ENCODE measurements around the gene CDK19. TPM values are rescaled to one million over a fixed set of nuclear protein-coding genes. Genes with fewer than 3 reads are reported as not detected.

The CDK19 gene
- total and polyA plus RNA-seq, 9 of the 15 experiments (the other 6 are each of a cell fraction or from before 2014, with no cell fraction given): 3.8 to 15.2 (median 7.4) TPM

GRCh38 chr6:110674096-110674495 lies 141.2 kb downstream of the CDK19 start (continued):
- TF ChIP-seq HNRNPK (IDR thresholded peaks at IDR 0.05; ENCODE audit: low read depth, low read length, poor library complexity, severe bottlenecking) (no peak), ZNF77 (CRISPR knock-in tag; IDR thresholded peaks at IDR 0.05) (no peak), RBBP5 (IDR thresholded peaks at IDR 0.05; ENCODE audit: borderline replicate concordance, insufficient read depth, low read length, poor library complexity, severe bottlenecking) (no peak), TAF7 (tag; IDR thresholded peaks at IDR 0.05) (no peak), NCOA1 (IDR thresholded peaks at IDR 0.05; ENCODE audit: low read depth) (no peak), SREBF2 (CRISPR knock-in tag; IDR thresholded peaks at IDR 0.05) (no peak)

- 53% methylated on average over 2 of the region's 2 CpGs for WGBS (ENCODE audit: insufficient coverage, low coverage, missing lambda C conversion rate)
- intact Hi-C loops (cut with micrococcal nuclease): no loop called here
- H3K4me2 ChIP-seq (ENCODE audit: insufficient read depth, low read length): no peak overlapping the region
- no peaks in the 10 kb centered on the region for H3K27me3 ChIP-seq (ENCODE audit: control insufficient read depth in 2 of 2, insufficient read depth in 2 of 2, low read length in 2 of 2)
- H3K4me1 ChIP-seq (replicated peaks in 1 of 2; ENCODE audit: control insufficient read depth in 2 of 2, insufficient read depth in 2 of 2, low read length in 2 of 2): no peaks in the 10 kb centered on the region
- no peaks in the 10 kb centered on the region for H3K79me2 ChIP-seq (ENCODE audit: control insufficient read depth, insufficient read depth, low read length)
- H3K36me3 ChIP-seq (ENCODE audit: control insufficient read depth, insufficient read depth, low read length): no peaks in the 10 kb centered on the region
- in situ Hi-C loops (cut with MboI): no loop called here
- H2AFZ ChIP-seq (ENCODE audit: low read depth, low read length): no peak overlapping the region
- H4K20me1 ChIP-seq (replicated peaks; ENCODE audit: control insufficient read depth, insufficient read depth, low read length): no peaks in the 10 kb centered on the region
- FAIRE-seq (no peak), DNase-seq (ENCODE audit: extremely low read depth in 1 of 4, low spot score in 3 of 4) (no peak), ATAC-seq (no peak)
- H3K9me3 ChIP-seq (replicated peaks; ENCODE audit: control insufficient read depth, insufficient read depth, low read depth, low read length): no peaks in the 10 kb centered on the region
- ChIA-PET CTCF (ENCODE audit: low intra/inter-chr PET ratio) (no interaction called here), POLR2A (no interaction called here)
- BruUV-seq (replicated peaks): no TSS peak
- no peak overlapping the region for H3K27ac ChIP-seq (ENCODE audit: extremely low read depth, low read depth, low read length)
- TF ChIP-seq SNRNP70 (optimal IDR thresholded peaks at IDR 0.05; ENCODE audit: low read depth, low read length): no peak
- TF ChIP-seq RBFOX2 (IDR thresholded peaks at IDR 0.05; ENCODE audit: low read depth, low read length): no peak
- TF ChIP-seq ZC3H4 (CRISPR knock-in tag; IDR thresholded peaks at IDR 0.05; ENCODE audit: borderline replicate concordance): no peak
- no peak for TF ChIP-seq FOXJ3 (CRISPR knock-in tag; IDR thresholded peaks at IDR 0.05)
- TF ChIP-seq BACH1 (tag; IDR thresholded peaks at IDR 0.05): no peak
- TF ChIP-seq CBX3 (IDR thresholded peaks at IDR 0.05; ENCODE audit: borderline replicate concordance in 1 of 2, low read length in 2 of 2): no peak
- TF ChIP-seq TCF3 (CRISPR knock-in tag; IDR thresholded peaks at IDR 0.05): no peak
- no peak for TF ChIP-seq E2F3 (CRISPR knock-in tag; IDR thresholded peaks at IDR 0.05)
- TF ChIP-seq STAG1 (CRISPR knock-in tag; IDR thresholded peaks at IDR 0.05; ENCODE audit: borderline replicate concordance): no peak
- TF ChIP-seq HEY1 (CRISPR knock-in tag; IDR thresholded peaks at IDR 0.05; ENCODE audit: borderline replicate concordance): no peak
- no peak for TF ChIP-seq HBP1 (CRISPR knock-in tag; IDR thresholded peaks at IDR 0.05)
- no peak for TF ChIP-seq ZNF77 (CRISPR knock-in tag; IDR thresholded peaks at IDR 0.05)
- no peak for TF ChIP-seq L3MBTL2 (IDR thresholded peaks at IDR 0.05)
- no peak for TF ChIP-seq MITF (IDR thresholded peaks at IDR 0.05)
- TF ChIP-seq ETV5 (CRISPR knock-in tag; IDR thresholded peaks at IDR 0.05; ENCODE audit: low read depth): no peak
- no peak overlapping the region for H3K9ac ChIP-seq (ENCODE audit: insufficient read depth in 1 of 2, low read depth in 2 of 2, low read length in 2 of 2)
- no peak overlapping the region for H3K4me3 ChIP-seq
- H3K9me1 ChIP-seq (ENCODE audit: control insufficient read depth, insufficient read depth, low read length): no peaks in the 10 kb centered on the region
These were observed 143.1 kb downstream of the CDK19 start for GRCh38 chr6:110672122-110672521.

Data from K562 (cell line).